Tibial artery (tissue), 4 donors: Measurements from ENCODE around the gene EXTL1.

ENCODE experiments used
- DNase-seq, 2 donors: peaks; one replicate each; pipeline ENCODE4 v3.0.0-alpha.2; 2019
- H3K27ac ChIP-seq, 2 donors: fragments of 200-600 bp; sonication (generic) in 1 of 2; 1 replicate in 1 of 2; 2 replicates in 1 of 2; pipeline ENCODE4 v1.5.1; 2018 to 2019; ENCODE audit warnings: mild to moderate bottlenecking in 1 of 2
- H3K27me3 ChIP-seq, 2 donors: fragments of 200-600 bp; sonication (generic) in 1 of 2; one replicate each; pipeline versions ENCODE4 v1.5.1 to v1.6.0; 2016 to 2019
- H3K36me3 ChIP-seq, 3 donors: fragments of 200-600 bp; sonication (generic) in 2 of 3; one replicate each; pipeline ENCODE4 v1.5.1; 2016 to 2019; ENCODE audit warnings: mild to moderate bottlenecking in 2 of 3
- H3K4me1 ChIP-seq, 4 donors: fragments of 200-600 bp; sonication (generic) in 2 of 4; 1 replicate in 3 of 4; 2 replicates in 1 of 4; pipeline ENCODE4 v1.5.1; 2016 to 2019
- H3K4me3 ChIP-seq, 2 donors: fragments of 200-600 bp; sonication (generic) in 1 of 2; 1 replicate in 1 of 2; 2 replicates in 1 of 2; pipeline ENCODE4 v1.5.1; 2018 to 2019; ENCODE audit warnings: mild to moderate bottlenecking in 2 of 2
- H3K9me3 ChIP-seq, 3 donors: fragments of 200-600 bp; sonication (generic) in 1 of 3; one replicate each; pipeline ENCODE4 v1.5.1; 2016 to 2019
- intact Hi-C: fragments of 100-400 bp; cut with DNase I; formaldehyde crosslinking; loops from one replicate; pipeline ENCODE4 v1.15.0; 2023; ENCODE audit warnings: low total_unique reads
- TF ChIP-seq, protein P1 (sequence below), 2 experiments: fragments of 200-600 bp in 1 of 2; fragments of 450-650 bp in 1 of 2; IDR thresholded peaks; one replicate each; pipeline ENCODE4 v1.5.1; 2017 to 2019; ENCODE audit warnings: antibody characterized with exemption in 2 of 2, mild to moderate bottlenecking in 1 of 2, moderate library complexity in 1 of 2

EXTL1 gene

DNA sequence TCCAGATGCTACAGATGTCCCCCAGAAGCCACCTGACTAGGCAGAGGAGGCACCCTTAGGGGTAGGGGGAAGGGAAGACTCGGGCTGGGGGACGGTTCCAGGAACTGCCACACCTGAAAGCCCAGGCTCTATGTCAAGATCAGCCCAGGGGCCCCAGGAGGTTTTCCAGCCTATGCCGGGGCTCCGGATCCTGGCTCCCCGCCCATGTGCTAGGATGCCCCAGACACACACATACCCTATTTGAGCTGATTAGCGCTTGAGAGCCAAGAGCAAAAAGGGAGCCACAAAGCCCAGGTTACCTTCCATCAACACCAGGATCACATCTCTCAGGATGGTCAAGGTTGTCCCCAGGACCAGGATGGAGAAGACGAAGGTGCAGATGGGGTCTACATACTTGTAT, 19.8 kb downstream of the EXTL1 start:
- no peak overlapping the region for H3K4me3 ChIP-seq
- TF ChIP-seq, protein P1, sequence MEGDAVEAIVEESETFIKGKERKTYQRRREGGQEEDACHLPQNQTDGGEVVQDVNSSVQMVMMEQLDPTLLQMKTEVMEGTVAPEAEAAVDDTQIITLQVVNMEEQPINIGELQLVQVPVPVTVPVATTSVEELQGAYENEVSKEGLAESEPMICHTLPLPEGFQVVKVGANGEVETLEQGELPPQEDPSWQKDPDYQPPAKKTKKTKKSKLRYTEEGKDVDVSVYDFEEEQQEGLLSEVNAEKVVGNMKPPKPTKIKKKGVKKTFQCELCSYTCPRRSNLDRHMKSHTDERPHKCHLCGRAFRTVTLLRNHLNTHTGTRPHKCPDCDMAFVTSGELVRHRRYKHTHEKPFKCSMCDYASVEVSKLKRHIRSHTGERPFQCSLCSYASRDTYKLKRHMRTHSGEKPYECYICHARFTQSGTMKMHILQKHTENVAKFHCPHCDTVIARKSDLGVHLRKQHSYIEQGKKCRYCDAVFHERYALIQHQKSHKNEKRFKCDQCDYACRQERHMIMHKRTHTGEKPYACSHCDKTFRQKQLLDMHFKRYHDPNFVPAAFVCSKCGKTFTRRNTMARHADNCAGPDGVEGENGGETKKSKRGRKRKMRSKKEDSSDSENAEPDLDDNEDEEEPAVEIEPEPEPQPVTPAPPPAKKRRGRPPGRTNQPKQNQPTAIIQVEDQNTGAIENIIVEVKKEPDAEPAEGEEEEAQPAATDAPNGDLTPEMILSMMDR (IDR thresholded peaks at IDR 0.05), result no peak
- H3K9me3 ChIP-seq, result no peaks in the 10 kb centered on the region
- intact Hi-C loops, result no loop called here
- no peak overlapping the region for H3K27ac ChIP-seq
- no peaks in the 10 kb centered on the region for H3K36me3 ChIP-seq
- DNase-seq, result no peak
- peaks cover 0 to 14% (median 12%) of the 10 kb centered on the region in 4 donors for H3K4me1 ChIP-seq
- peaks cover 3 to 61% of the 10 kb centered on the region in 2 donors for H3K27me3 ChIP-seq

DNA sequence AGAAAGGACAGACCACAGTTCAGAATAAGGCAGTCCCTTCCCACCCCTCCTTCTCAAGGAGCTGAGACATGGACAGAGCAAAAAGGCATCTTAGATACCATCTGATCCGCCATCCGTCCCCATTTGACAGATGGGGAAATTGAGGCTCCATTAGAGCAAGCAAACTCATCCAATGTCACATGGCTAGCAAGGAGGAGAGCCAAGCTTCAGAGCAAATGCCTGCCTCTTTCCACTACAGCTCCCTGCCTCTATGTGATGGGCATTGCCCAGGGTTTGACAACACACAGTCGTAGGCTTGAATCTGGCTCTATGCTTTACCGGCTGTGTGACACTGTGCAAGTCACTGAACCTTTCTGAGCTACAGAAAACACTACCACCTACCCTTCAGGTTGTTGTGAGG, 20.4 kb downstream of the EXTL1 start:
- peaks cover 0 to 18% (median 12%) of the 10 kb centered on the region in 4 donors for H3K4me1 ChIP-seq
- no peak overlapping the region for H3K27ac ChIP-seq
- peaks cover 3 to 67% of the 10 kb centered on the region in 2 donors for H3K27me3 ChIP-seq
- no peaks in the 10 kb centered on the region for H3K9me3 ChIP-seq
- TF ChIP-seq, protein P1 (IDR thresholded peaks at IDR 0.05), result no peak
- no peak for DNase-seq
- H3K36me3 ChIP-seq, result no peaks in the 10 kb centered on the region
- intact Hi-C loops, result no loop called here
- no peak overlapping the region for H3K4me3 ChIP-seq

DNA sequence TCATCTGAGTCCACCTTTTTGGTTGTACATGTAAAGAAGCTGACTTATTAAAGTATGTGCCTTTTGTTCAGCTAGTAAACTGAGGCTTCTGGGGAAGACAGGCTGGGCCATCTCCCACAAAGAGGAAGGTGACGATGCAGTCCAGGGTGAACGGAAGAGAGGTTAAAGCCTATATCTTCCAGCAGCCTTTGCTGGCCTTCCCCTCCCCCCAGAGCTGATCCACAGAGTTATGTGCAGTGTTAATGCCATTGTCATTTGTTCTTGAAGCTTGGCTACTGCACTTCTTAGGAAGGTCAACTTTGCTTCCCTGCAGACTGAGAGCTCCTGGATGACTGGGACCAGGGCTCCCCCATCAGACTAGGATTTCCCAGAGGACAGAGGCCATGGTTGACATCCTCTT, 22.2 kb downstream of the EXTL1 start:
- intact Hi-C loops, result no loop called here
- Histone ChIP-seq H3K4me1 (peaks cover 0 to 18% (median 12%) of the 10 kb centered on the region in 4 donors), H3K4me3 (no peak overlapping the region), H3K9me3 (no peaks in the 10 kb centered on the region), H3K27me3 (peaks cover 3 to 75% of the 10 kb centered on the region in 2 donors), H3K36me3 (no peaks in the 10 kb centered on the region), H3K27ac (no peak overlapping the region)
- no peak for DNase-seq
- TF ChIP-seq, protein P1 (IDR thresholded peaks at IDR 0.05), result no peak

DNA sequence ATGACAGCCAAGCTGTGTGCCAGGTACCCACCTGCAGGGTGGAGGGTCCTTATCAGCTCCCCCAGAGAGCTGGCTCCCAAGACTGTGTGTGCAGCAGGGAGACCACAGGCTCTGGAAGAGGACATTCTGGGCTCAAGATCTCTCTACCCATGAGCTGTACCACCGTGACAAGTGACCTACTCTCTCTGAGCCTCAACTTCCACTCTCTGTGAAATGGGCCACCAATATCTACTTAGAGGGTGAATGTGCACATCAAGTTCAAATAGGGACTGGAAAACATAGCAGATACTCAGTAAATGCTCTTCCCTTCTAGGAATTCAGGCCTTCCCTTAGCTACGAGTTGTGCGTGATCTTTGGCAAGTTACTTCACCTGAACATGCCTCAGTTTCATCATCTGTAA, 22.8 kb downstream of the EXTL1 start:
- DNase-seq, result no peak
- no peak overlapping the region for H3K4me3 ChIP-seq
- intact Hi-C loops, result no loop called here
- TF ChIP-seq, protein P1 (IDR thresholded peaks at IDR 0.05), result no peak
- no peaks in the 10 kb centered on the region for H3K36me3 ChIP-seq
- H3K9me3 ChIP-seq, result no peaks in the 10 kb centered on the region
- H3K4me1 ChIP-seq, result peaks cover 0 to 18% (median 12%) of the 10 kb centered on the region in 4 donors
- peaks cover 3 to 72% of the 10 kb centered on the region in 2 donors for H3K27me3 ChIP-seq
- no peak overlapping the region for H3K27ac ChIP-seq

DNA sequence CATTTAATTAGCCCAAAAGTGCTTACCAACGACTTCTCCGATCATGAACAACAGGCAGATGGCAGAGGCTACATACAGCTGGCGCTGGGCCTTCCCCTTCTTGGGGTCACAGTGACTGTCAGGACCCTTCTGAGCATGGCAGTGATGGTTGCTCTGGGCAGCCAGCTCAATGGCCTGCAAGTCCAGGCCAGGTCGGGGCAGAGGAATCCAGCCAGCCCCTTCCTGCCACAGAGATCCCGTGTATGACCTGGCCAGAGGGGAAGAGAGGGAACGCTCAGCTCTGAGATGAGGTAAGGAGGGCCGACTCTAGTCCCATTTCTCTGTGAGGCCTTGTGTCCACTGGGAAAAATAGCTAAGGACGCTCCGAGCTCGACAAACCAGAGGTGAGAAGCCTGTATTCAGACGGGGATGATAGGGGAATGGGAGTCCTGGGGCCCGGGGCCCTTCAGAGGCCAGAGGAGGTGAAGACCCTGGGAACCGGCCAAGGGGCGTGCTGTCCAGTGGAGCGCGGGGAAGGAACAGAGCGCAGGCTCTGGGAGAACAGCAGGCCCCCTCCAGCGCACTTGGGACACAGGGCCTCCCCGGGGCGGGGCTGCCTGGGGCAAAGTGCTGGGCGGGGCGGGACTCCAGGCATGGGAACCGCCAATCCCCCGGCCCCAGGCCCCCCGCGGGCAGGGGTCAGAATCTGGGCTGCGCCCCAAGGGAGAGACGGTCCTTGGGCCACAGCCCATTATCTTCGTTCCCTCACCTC, 23.6 kb downstream of the EXTL1 start:
- no peak for DNase-seq
- TF ChIP-seq, protein P1 (IDR thresholded peaks at IDR 0.05), result no peak
- Histone ChIP-seq H3K27ac (no peak overlapping the region), H3K36me3 (no peaks in the 10 kb centered on the region), H3K4me1 (peaks cover 0 to 18% (median 12%) of the 10 kb centered on the region in 4 donors), H3K27me3 (peaks cover 3 to 71% of the 10 kb centered on the region in 2 donors), H3K9me3 (no peaks in the 10 kb centered on the region), H3K4me3 (no peak overlapping the region)
- intact Hi-C loops, result no loop called here
